DOHH2 (cell line): ENCODE data around the gene ZNF765.
A peak's percentile ranks its signal among the peaks of the same experiment; 100 is the strongest.
"Not testable (repeated sequence)": the region's sequence is repeated elsewhere in the genome, so short reads cannot be mapped to it uniquely, and the experiment has no call there.

ENCODE experiments used
- H3F3A ChIP-seq: fragments of 200-600 bp; sonication (generic), shearing (Covaris generic); 2 replicates; pipeline ENCODE4 v1.6.0; 2016; ENCODE audit warnings: antibody characterized with exemption, mild to moderate bottlenecking; ENCODE audit not compliant: control insufficient read depth, insufficient read depth
- H3K27ac ChIP-seq: fragments of 200-600 bp; sonication (generic); 2 replicates; pipeline ENCODE4 v1.5.1; 2014; ENCODE audit warnings: low read depth, mild to moderate bottlenecking, low read length, moderate library complexity
- H3K27me3 ChIP-seq: fragments of 200-600 bp; sonication (generic); 2 replicates; pipeline ENCODE4 v1.6.1; 2014; ENCODE audit warnings: mild to moderate bottlenecking, low read length, mixed read lengths; ENCODE audit not compliant: control insufficient read depth
- H3K36me3 ChIP-seq: fragments of 200-600 bp; sonication (generic); 2 replicates; pipeline ENCODE4 v1.6.1; 2014; ENCODE audit warnings: mild to moderate bottlenecking, low read length, moderate library complexity, mixed read lengths; ENCODE audit not compliant: control insufficient read depth
- H3K4me1 ChIP-seq: fragments of 200-600 bp; sonication (generic); 2 replicates; pipeline ENCODE4 v1.6.1; 2014; ENCODE audit warnings: mild to moderate bottlenecking, low read length, mixed read lengths; ENCODE audit not compliant: control insufficient read depth
- H3K4me2 ChIP-seq: fragments of 200-600 bp; sonication (generic); 2 replicates; pipeline ENCODE4 v1.6.0; 2014; ENCODE audit warnings: mild to moderate bottlenecking, low read length, moderate library complexity
- H3K4me3 ChIP-seq: fragments of 200-600 bp; sonication (generic); 2 replicates; pipeline ENCODE4 v1.5.1; 2014; ENCODE audit warnings: mild to moderate bottlenecking, low read length, mixed read lengths
- H3K79me2 ChIP-seq: fragments of 200-600 bp; sonication (generic); 2 replicates; pipeline ENCODE4 v1.6.1; 2014; ENCODE audit warnings: mild to moderate bottlenecking, low read length, mixed read lengths; ENCODE audit not compliant: control insufficient read depth
- H3K9me2 ChIP-seq: fragments of 200-600 bp; sonication (generic); replicated peaks from 2 replicates; pipeline ENCODE4 v1.6.1; 2014; ENCODE audit warnings: mild to moderate bottlenecking, low read length, mixed read lengths; ENCODE audit not compliant: control insufficient read depth
- H3K9me3 ChIP-seq: fragments of 200-600 bp; sonication (generic); 2 replicates; pipeline ENCODE4 v1.6.1; 2014; ENCODE audit warnings: antibody characterized with exemption, low read length, mixed read lengths; ENCODE audit not compliant: control insufficient read depth, insufficient read depth
- H4K20me1 ChIP-seq: fragments of 200-600 bp; sonication (generic); 2 replicates; pipeline ENCODE4 v1.6.0; 2014; ENCODE audit warnings: low read depth, mild to moderate bottlenecking, antibody characterized with exemption, low read length, moderate library complexity; ENCODE audit not compliant: control insufficient read depth, insufficient read depth
- CTCF ChIP-seq: fragments of 200-600 bp; sonication (generic); IDR thresholded peaks from one replicate; pipeline ENCODE4 v1.5.1; 2014; ENCODE audit warnings: antibody characterized with exemption, mild to moderate bottlenecking, low read depth, low read length; ENCODE audit not compliant: poor library complexity, severe bottlenecking
- EZH2phosphoT487 ChIP-seq: fragments of 200-600 bp; sonication (generic); IDR thresholded peaks from 2 replicates; pipeline ENCODE4 v1.6.1; 2017; ENCODE audit warnings: borderline replicate concordance, mild to moderate bottlenecking, antibody characterized with exemption, low read length, moderate library complexity, mixed read lengths

ZNF765 gene

GRCh38 chr19:53396525-53396868, 1.5 kb downstream of the ZNF765 start:
- Histone ChIP-seq H3K27ac (no peak overlapping the region), H4K20me1 (no peaks in the 10 kb centered on the region), H3K79me2 (peaks cover 20% of the 10 kb centered on the region), H3K9me2 (no peaks in the 10 kb centered on the region), H3F3A (no peaks in the 10 kb centered on the region), H3K36me3 (peaks cover 24% of the 10 kb centered on the region), H3K9me3 (peaks cover 4% of the 10 kb centered on the region; the same call in 1 of the 2 replicates), H3K4me3 (peak overlapping the region; percentile 85; the same call in 1 of the 2 replicates), H3K4me2 (peak overlapping the region; percentile 90; the same call in 1 of the 2 replicates), H3K4me1 (0 out of 2 replicates have a peak, but pooled peaks cover 4% of the 10 kb centered on the region), H3K27me3 (no peaks in the 10 kb centered on the region)
- TF ChIP-seq CTCF (no peak), EZH2phosphoT487 (no peak)

GRCh38 chr19:53397918-53398317, 3.0 kb downstream of the ZNF765 start:
- not testable (repeated sequence) for H3K9me2 ChIP-seq, H3K27me3 ChIP-seq, H4K20me1 ChIP-seq, H3K27ac ChIP-seq, H3K4me3 ChIP-seq, H3K4me2 ChIP-seq, H3F3A ChIP-seq, H3K9me3 ChIP-seq, H3K4me1 ChIP-seq
- peaks cover 32% of the 10 kb centered on the region for H3K36me3 ChIP-seq
- peaks cover 20% of the 10 kb centered on the region for H3K79me2 ChIP-seq

GRCh38 chr19:53409505-53410204, 14.7 kb downstream of the ZNF765 start:
- TF ChIP-seq CTCF (no peak), EZH2phosphoT487 (no peak)
- Histone ChIP-seq H4K20me1 (no peaks in the 10 kb centered on the region), H3K27ac (no peak overlapping the region), H3K27me3 (no peaks in the 10 kb centered on the region), H3K4me2 (no peak overlapping the region), H3F3A (no peaks in the 10 kb centered on the region), H3K4me3 (no peak overlapping the region), H3K36me3 (peaks cover 41% of the 10 kb centered on the region), H3K4me1 (no peaks in the 10 kb centered on the region), H3K79me2 (no peaks in the 10 kb centered on the region), H3K9me2 (no peaks in the 10 kb centered on the region), H3K9me3 (peaks cover 35% of the 10 kb centered on the region)

- not testable (repeated sequence) for H3K9me2 ChIP-seq, H3F3A ChIP-seq, H4K20me1 ChIP-seq, H3K4me2 ChIP-seq, H3K27me3 ChIP-seq, H3K27ac ChIP-seq, H3K79me2 ChIP-seq, H3K4me3 ChIP-seq, H3K9me3 ChIP-seq, H3K36me3 ChIP-seq, H3K4me1 ChIP-seq
These were observed 25.8 kb downstream of the ZNF765 start for GRCh38 chr19:53420520-53421315.
